SK-N-SH treated with all-trans-retinoic acid at 6 μM for 48 hours (cell line): ENCODE data around the gene CHST7.
A peak's percentile ranks its signal among the peaks of the same experiment; 100 is the strongest.

ENCODE experiments used
- ATAC-seq: fragments of 200-7000 bp; cut with Tn5 transposase; 3 replicates; pipeline ENCODE4 v1.9.1; 2020; ENCODE audit warnings: mild to moderate bottlenecking, moderate library complexity
- BACH2 ChIP-seq: fragments of 250-450 bp; sonication (Bioruptor Pico); IDR thresholded peaks from 2 replicates; pipeline ENCODE4 v1.9.0; 2021; ENCODE audit warnings: mild to moderate bottlenecking, borderline replicate concordance
- ESRRG ChIP-seq: fragments of 250-450 bp; sonication (Bioruptor Pico); IDR thresholded peaks from 2 replicates; pipeline ENCODE4 v1.6.1; 2021; ENCODE audit warnings: mild to moderate bottlenecking
- GLIS3 ChIP-seq: fragments of 250-450 bp; sonication (Bioruptor Pico); IDR thresholded peaks from 2 replicates; pipeline ENCODE4 v1.5.0; 2020; ENCODE audit warnings: mild to moderate bottlenecking, moderate library complexity
- ISL1 ChIP-seq: fragments of 250-450 bp; sonication (Bioruptor Pico); IDR thresholded peaks from 2 replicates; pipeline ENCODE4 v2.1.2; 2022; ENCODE audit warnings: mild to moderate bottlenecking, moderate library complexity
- OSR1 ChIP-seq: fragments of 250-450 bp; sonication (Bioruptor Pico); IDR thresholded peaks from 2 replicates; pipeline ENCODE4 v1.8.0; 2022; ENCODE audit warnings: moderate library complexity, mild to moderate bottlenecking, inconsistent platforms
- SNAI2 ChIP-seq: fragments of 250-450 bp; sonication (Bioruptor Pico); IDR thresholded peaks from 2 replicates; pipeline ENCODE4 v1.5.0; 2020; ENCODE audit warnings: mild to moderate bottlenecking, moderate library complexity
- TCF4 ChIP-seq: fragments of 250-450 bp; sonication (Bioruptor Pico); IDR thresholded peaks from 2 replicates; pipeline ENCODE4 v1.8.0; 2021; ENCODE audit warnings: mild to moderate bottlenecking, moderate library complexity, borderline replicate concordance
- TOX ChIP-seq: fragments of 250-450 bp; sonication (Bioruptor Pico); IDR thresholded peaks from 2 replicates; pipeline ENCODE4 v1.8.0; 2021; ENCODE audit warnings: mild to moderate bottlenecking, moderate library complexity, borderline replicate concordance
- TSHZ2 ChIP-seq: fragments of 250-450 bp; sonication (Bioruptor Pico); IDR thresholded peaks from 2 replicates; pipeline ENCODE4 v1.5.0; 2020; ENCODE audit warnings: mild to moderate bottlenecking, moderate library complexity
- ZC3H10 ChIP-seq: fragments of 250-450 bp; sonication (Bioruptor Pico); IDR thresholded peaks from 2 replicates; pipeline ENCODE4 v1.5.1; 2021; ENCODE audit warnings: mild to moderate bottlenecking, moderate library complexity
- ZFP3 ChIP-seq: fragments of 250-450 bp; sonication (Bioruptor Pico); IDR thresholded peaks from 2 replicates; pipeline ENCODE4 v1.5.0; 2020; ENCODE audit warnings: mild to moderate bottlenecking, moderate library complexity
- ZFP30 ChIP-seq: fragments of 450-650 bp; formaldehyde crosslinking; IDR thresholded peaks from 2 replicates; pipeline ENCODE4 v1.5.0; 2022; ENCODE audit warnings: mild to moderate bottlenecking, moderate library complexity
- ZNF565 ChIP-seq: fragments of 450-650 bp; formaldehyde crosslinking; conservative IDR thresholded peaks from 2 replicates; pipeline ENCODE4 v1.5.0; 2020; ENCODE audit warnings: low read depth, mild to moderate bottlenecking, moderate library complexity
- ZNF8 ChIP-seq: fragments of 450-650 bp; formaldehyde crosslinking; IDR thresholded peaks from 2 replicates; pipeline ENCODE4 v1.5.0; 2020; ENCODE audit warnings: mild to moderate bottlenecking, moderate library complexity
- TF ChIP-seq, protein P1 (sequence below): fragments of 250-450 bp; sonication (Bioruptor Pico); IDR thresholded peaks from 2 replicates; pipeline ENCODE4 v1.8.0; 2020; ENCODE audit warnings: mild to moderate bottlenecking, moderate library complexity, borderline replicate concordance
- TF ChIP-seq, protein P2 (sequence below): fragments of 250-450 bp; sonication (Bioruptor Pico); IDR thresholded peaks from 2 replicates; pipeline ENCODE4 v1.5.1; 2021; ENCODE audit warnings: mild to moderate bottlenecking, moderate library complexity
- TF ChIP-seq, protein P3 (sequence below): fragments of 250-450 bp; sonication (Bioruptor Pico); IDR thresholded peaks from 2 replicates; pipeline ENCODE4 v1.5.1; 2020; ENCODE audit warnings: low read depth, mild to moderate bottlenecking, moderate library complexity
- TF ChIP-seq, protein P4 (sequence below): fragments of 250-450 bp; sonication (Bioruptor Pico); IDR thresholded peaks from 2 replicates; pipeline ENCODE4 v1.8.0; 2021; ENCODE audit warnings: low read depth, mild to moderate bottlenecking, moderate library complexity, borderline replicate concordance

Gene CHST7

DNA sequence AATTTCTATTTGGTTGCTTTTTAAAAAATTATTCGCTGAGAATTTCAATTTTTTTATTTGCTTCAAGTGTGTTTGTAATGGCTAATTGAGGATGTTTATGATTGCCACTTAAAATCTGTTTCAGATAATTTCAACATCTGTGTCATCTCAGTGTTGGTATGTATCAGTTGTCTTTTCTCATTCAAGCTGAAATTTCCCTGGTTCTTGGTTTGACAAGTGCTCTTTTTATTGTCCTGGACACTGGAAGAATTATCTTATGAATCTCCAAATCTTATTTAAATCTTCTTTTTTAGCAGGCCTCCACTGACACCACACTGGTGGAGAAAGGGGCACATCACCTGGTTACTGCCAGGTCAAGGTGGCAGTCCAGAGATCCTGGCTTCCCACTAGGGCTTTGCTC, 21.5 kb downstream of the CHST7 start:
- ATAC-seq = peak; percentile 28; the same call in 2 of the 3 replicates

DNA sequence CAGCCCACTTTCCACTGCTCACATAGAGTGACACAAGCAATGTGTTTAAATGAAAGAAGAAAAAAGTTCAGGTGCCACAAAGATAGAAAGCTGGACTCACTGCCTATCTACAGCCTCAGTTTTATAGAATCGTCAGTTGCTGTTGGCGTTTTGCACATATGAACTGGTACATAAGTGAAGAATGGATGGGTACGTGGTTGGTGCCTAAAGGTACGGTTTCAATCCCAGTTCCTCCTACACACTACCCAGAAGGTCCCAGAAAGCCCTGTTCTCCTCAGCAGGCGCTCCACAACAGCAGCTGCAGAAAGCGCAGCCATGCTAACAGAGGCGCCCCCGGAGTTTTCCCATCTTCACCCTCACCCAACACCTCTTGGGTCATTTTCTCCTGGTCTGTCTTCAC, 23.6 kb downstream of the CHST7 start:
- no peak for ATAC-seq
- TF ChIP-seq ISL1 (CRISPR knock-in tag) = no peak
- TF ChIP-seq ZNF565 (CRISPR knock-in tag) = no peak
- no peak for TF ChIP-seq SNAI2 (CRISPR knock-in tag)

More for the DNA sequence above, 21.5 kb downstream of the CHST7 start:
- TF ChIP-seq, protein P1, sequence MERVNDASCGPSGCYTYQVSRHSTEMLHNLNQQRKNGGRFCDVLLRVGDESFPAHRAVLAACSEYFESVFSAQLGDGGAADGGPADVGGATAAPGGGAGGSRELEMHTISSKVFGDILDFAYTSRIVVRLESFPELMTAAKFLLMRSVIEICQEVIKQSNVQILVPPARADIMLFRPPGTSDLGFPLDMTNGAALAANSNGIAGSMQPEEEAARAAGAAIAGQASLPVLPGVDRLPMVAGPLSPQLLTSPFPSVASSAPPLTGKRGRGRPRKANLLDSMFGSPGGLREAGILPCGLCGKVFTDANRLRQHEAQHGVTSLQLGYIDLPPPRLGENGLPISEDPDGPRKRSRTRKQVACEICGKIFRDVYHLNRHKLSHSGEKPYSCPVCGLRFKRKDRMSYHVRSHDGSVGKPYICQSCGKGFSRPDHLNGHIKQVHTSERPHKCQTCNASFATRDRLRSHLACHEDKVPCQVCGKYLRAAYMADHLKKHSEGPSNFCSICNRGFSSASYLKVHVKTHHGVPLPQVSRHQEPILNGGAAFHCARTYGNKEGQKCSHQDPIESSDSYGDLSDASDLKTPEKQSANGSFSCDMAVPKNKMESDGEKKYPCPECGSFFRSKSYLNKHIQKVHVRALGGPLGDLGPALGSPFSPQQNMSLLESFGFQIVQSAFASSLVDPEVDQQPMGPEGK (CRISPR knock-in tag) = no peak
- TF ChIP-seq ISL1 (CRISPR knock-in tag) = peak; percentile 38; the same call in 1 of the 2 replicates

DNA sequence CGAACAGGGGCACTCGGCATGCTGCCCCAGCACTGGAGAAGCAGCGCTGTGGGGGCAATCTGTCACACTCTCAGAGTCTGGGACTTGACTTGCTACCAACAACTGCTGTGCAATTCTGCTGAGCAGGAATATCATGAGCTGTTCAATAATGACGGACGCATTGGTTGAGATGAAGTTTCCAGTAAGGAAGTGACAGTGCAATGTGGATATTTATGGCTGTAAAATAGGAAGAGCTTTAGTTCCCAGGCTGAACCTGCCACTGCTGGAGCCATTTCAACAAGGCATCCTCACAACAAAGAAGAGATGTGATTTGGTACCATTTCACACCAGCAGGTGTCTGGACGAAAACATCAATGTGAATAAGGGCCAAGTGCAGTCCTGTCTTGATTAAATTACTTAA, 24.2 kb downstream of the CHST7 start:
- no peak for ATAC-seq
- TF ChIP-seq ESRRG (CRISPR knock-in tag) (no peak), ZFP3 (CRISPR knock-in tag) (no peak), SNAI2 (CRISPR knock-in tag) (no peak), ZFP30 (no peak), ZNF565 (CRISPR knock-in tag) (no peak), ZC3H10 (CRISPR knock-in tag) (no peak), TOX (no peak), TSHZ2 (CRISPR knock-in tag) (no peak), ZNF8 (CRISPR knock-in tag) (no peak), BACH2 (CRISPR knock-in tag) (no peak), GLIS3 (CRISPR knock-in tag) (no peak), OSR1 (no peak)
- TF ChIP-seq, protein P2, sequence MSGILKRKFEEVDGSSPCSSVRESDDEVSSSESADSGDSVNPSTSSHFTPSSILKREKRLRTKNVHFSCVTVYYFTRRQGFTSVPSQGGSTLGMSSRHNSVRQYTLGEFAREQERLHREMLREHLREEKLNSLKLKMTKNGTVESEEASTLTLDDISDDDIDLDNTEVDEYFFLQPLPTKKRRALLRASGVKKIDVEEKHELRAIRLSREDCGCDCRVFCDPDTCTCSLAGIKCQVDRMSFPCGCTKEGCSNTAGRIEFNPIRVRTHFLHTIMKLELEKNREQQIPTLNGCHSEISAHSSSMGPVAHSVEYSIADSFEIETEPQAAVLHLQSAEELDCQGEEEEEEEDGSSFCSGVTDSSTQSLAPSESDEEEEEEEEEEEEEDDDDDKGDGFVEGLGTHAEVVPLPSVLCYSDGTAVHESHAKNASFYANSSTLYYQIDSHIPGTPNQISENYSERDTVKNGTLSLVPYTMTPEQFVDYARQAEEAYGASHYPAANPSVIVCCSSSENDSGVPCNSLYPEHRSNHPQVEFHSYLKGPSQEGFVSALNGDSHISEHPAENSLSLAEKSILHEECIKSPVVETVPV (CRISPR knock-in tag) = no peak
- TF ChIP-seq, protein P3, sequence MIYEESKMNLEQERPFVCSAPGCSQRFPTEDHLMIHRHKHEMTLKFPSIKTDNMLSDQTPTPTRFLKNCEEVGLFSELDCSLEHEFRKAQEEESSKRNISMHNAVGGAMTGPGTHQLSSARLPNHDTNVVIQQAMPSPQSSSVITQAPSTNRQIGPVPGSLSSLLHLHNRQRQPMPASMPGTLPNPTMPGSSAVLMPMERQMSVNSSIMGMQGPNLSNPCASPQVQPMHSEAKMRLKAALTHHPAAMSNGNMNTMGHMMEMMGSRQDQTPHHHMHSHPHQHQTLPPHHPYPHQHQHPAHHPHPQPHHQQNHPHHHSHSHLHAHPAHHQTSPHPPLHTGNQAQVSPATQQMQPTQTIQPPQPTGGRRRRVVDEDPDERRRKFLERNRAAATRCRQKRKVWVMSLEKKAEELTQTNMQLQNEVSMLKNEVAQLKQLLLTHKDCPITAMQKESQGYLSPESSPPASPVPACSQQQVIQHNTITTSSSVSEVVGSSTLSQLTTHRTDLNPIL (CRISPR knock-in tag) = no peak

DNA sequence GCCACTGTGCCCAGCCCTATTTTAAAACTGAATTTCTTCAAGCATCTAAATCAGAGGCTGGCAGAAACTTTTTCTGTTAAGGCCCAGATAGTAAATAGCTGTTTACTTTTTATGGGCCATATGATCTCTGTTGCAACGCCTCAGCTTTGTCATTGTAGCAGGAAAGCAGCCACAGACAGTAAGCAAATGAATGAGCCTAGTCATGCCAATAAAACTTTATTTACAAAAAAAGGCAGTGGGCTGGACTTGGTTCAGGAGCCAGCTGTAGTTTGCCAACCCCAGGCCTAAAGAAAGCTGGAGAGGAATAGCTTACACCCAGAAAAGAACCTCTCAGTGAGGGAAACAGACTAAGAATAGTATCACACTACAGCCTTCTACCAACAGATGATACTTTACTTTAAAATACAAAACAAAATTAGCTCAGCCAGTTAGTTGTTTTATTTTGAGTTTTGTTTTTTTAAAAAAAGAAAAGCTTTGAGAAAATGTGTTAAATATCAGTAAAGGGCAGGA, 25.5 kb downstream of the CHST7 start:
- ATAC-seq = no peak
- TF ChIP-seq ZFP3 (CRISPR knock-in tag) (no peak), TOX (no peak)

DNA sequence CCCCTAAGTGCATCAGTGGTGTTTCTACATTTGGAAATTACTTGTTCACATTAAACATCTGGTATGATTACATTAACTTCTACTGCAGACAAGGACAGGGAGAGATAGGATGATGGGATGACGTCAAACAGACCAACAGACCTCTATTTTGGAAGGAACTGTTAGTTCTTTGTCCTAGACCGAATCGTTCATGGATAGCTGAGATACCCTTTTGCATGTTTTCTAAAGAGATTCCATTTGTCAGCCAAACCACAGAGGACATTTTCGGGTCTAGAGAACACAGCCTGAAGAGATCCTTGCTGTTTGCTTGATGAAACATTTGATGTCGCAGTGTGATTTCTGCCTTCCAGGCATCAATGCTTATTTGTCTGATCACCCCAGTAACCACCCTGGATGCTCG, 27.7 kb downstream of the CHST7 start:
- no peak for ATAC-seq
- TF ChIP-seq ZFP3 (CRISPR knock-in tag) (0 out of 2 replicates have a peak, but pooled peaks have one; percentile 22), TCF4 (CRISPR knock-in tag) (peak; percentile 64; the same call in 1 of the 2 replicates)
- TF ChIP-seq, protein P4, sequence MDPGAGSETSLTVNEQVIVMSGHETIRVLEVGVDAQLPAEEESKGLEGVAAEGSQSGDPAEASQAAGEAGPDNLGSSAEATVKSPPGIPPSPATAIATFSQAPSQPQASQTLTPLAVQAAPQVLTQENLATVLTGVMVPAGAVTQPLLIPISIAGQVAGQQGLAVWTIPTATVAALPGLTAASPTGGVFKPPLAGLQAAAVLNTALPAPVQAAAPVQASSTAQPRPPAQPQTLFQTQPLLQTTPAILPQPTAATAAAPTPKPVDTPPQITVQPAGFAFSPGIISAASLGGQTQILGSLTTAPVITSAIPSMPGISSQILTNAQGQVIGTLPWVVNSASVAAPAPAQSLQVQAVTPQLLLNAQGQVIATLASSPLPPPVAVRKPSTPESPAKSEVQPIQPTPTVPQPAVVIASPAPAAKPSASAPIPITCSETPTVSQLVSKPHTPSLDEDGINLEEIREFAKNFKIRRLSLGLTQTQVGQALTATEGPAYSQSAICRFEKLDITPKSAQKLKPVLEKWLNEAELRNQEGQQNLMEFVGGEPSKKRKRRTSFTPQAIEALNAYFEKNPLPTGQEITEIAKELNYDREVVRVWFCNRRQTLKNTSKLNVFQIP (CRISPR knock-in tag) = no peak
